HG02588 (cell line): ENCODE data around the gene SUN2.

Experiments used
- ATAC-seq: cut with Tn5 transposase; IDR thresholded peaks from one replicate; pipeline ENCODE4 v1.9.1; 2021; ENCODE audit warnings: mild to moderate bottlenecking, moderate library complexity; ENCODE audit not compliant: unreplicated experiment

The SUN2 gene

GRCh38 chr22:38755155-38755910 is 465 bp downstream of the SUN2 start:
- ATAC-seq: peak; percentile 36

- ATAC-seq: no peak
Measured at GRCh38 chr22:38754751-38755154, 1.0 kb downstream of the SUN2 start.

GRCh38 chr22:38753948-38754750 is 1.6 kb downstream of the SUN2 start:
- ATAC-seq: no peak

- ATAC-seq: no peak
Measured at GRCh38 chr22:38751422-38752346, 4.1 kb downstream of the SUN2 start.

GRCh38 chr22:38751066-38751421 is 4.8 kb downstream of the SUN2 start:
- no peak for ATAC-seq

GRCh38 chr22:38750638-38751037 is 5.2 kb downstream of the SUN2 start:
- ATAC-seq: no peak

- ATAC-seq: no peak
Measured at GRCh38 chr22:38750104-38750503, 5.7 kb downstream of the SUN2 start.

GRCh38 chr22:38748487-38749136 is 7.2 kb downstream of the SUN2 start:
- ATAC-seq: no peak

GRCh38 chr22:38745676-38746460 is 9.9 kb downstream of the SUN2 start:
- no peak for ATAC-seq

- ATAC-seq: no peak
Measured at GRCh38 chr22:38744981-38745380, 10.8 kb downstream of the SUN2 start.

GRCh38 chr22:38742176-38742942 is 13.4 kb downstream of the SUN2 start:
- ATAC-seq: no peak

- no peak for ATAC-seq
Measured at GRCh38 chr22:38741576-38741975, 14.2 kb downstream of the SUN2 start.

- no peak for ATAC-seq
Measured at GRCh38 chr22:38741166-38741565, 14.6 kb downstream of the SUN2 start.

- no peak for ATAC-seq
Measured at GRCh38 chr22:38740754-38741153, 15.0 kb downstream of the SUN2 start.

- ATAC-seq: no peak
Measured at GRCh38 chr22:38740116-38740723, 15.6 kb downstream of the SUN2 start.

- ATAC-seq: no peak
Measured at GRCh38 chr22:38739300-38740055, 16.3 kb downstream of the SUN2 start.

GRCh38 chr22:38738475-38739070 is 17.2 kb downstream of the SUN2 start:
- ATAC-seq: no peak
